Measurements from ENCODE around the gene LIMS4.
"Not testable (repeated sequence)": the region's sequence is repeated elsewhere in the genome, so short reads cannot be mapped to it uniquely, and the experiment has no call there.

- not testable (repeated sequence) for TF ChIP-seq POLR2A, CTCF (IDR thresholded peaks at IDR 0.05)
These were observed 10.2 kb downstream of the LIMS4 start for GRCh38 chr2:110462458-110462857.
